ENCODE data around the gene HOATZ.

The HOATZ gene

DNA sequence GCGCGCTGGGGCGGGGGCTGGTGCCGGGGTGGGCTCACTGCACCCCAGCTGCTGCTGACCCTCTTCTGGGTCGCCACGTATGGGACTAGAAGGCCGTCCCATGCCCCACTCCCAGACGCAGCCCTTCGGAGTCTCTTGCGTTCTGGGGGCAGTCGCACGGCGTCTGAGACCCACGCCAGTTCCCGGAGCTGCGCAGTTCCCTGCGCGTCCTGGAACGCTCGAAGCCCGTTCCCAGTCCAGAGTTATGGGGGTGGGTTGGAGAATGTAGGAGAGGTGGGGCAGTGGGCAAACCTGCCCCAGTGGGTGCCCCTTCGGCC is 26.3 kb downstream of the HOATZ start:
- TF ChIP-seq, protein P1, sequence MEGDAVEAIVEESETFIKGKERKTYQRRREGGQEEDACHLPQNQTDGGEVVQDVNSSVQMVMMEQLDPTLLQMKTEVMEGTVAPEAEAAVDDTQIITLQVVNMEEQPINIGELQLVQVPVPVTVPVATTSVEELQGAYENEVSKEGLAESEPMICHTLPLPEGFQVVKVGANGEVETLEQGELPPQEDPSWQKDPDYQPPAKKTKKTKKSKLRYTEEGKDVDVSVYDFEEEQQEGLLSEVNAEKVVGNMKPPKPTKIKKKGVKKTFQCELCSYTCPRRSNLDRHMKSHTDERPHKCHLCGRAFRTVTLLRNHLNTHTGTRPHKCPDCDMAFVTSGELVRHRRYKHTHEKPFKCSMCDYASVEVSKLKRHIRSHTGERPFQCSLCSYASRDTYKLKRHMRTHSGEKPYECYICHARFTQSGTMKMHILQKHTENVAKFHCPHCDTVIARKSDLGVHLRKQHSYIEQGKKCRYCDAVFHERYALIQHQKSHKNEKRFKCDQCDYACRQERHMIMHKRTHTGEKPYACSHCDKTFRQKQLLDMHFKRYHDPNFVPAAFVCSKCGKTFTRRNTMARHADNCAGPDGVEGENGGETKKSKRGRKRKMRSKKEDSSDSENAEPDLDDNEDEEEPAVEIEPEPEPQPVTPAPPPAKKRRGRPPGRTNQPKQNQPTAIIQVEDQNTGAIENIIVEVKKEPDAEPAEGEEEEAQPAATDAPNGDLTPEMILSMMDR (IDR thresholded peaks at IDR 0.05; ENCODE audit: control insufficient read depth, extremely low read depth, insufficient read depth): no peak
- DNase-seq (ENCODE audit: low read depth): no peak
- no peak overlapping the region for H3K4me3 ChIP-seq (ENCODE audit: low read depth, low read length)

DNA sequence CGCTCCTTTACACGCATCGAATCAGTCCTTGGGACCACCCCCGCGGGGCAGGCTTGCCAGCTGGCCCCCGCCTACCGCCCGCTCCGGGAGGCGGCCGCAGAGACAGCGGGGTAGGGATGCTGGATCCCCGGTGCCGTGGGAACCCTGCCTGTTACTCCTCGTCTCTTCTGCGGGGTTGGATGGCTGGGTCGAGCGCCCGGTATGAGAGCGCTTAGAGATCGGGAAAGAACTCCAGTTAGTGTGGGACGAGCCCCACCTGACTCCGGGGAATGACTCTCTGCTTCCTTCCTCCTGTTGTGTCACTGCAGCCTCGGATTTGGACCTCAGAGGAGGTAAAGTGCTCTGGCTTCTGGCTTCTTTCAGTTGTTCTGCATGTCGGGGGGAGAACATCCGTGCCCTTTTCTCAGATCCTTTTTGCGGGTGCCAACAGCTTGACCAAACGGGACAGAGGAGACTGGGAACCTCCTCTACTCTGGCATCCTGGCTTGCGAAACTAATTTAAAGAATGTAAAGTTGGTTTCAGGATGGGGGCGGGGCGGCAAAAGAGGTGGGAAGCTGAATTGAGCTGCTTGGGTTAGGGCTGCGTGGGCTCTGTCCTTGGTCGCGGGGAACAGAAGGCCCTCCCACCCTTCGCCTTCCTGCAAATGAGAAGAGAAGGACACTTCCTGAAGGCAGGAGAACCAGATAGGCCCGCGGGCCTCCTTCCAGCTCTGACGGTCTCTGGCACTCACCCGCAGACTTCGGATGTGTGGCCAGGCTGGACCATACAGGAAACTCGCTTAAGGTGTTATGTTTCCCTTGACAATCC is 26.9 kb downstream of the HOATZ start:
- TF ChIP-seq, protein P1 (IDR thresholded peaks at IDR 0.05; ENCODE audit: control insufficient read depth, extremely low read depth, insufficient read depth): no peak
- no peak overlapping the region for H3K4me3 ChIP-seq (ENCODE audit: low read depth, low read length)
- no peak for DNase-seq (ENCODE audit: low read depth)

DNA sequence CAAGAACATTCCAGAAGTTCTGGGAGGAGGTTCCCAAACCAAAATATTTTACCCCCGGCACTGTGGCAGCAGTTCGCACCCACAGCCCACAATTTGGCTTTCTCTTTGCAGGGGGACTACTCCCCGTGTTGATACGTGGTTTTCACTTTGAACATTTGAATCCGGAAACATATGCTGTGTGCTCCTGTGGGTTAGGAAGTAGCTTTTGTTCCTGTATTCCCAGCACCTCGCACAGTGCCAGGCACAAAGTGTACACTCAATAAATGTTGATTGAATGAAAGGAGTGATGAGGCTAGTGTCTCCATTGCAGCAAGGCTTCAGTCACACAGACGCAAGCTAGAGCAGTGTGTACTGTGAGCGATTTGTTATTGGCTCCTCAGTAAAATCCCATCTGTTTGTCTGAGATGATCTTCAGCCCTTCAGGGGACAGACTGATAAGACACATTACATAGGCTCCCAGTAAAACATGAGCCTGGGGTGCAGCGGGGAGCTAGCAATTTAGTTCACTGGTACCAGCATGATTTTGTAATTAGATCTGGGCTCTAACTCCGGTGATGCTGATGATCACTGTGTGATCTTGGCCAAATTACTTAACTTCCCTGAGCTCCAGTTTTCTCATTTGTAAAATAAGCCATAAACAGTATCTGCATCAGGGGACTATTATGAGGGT is 28.2 kb downstream of the HOATZ start:
- no peak for DNase-seq (ENCODE audit: low read depth)
- TF ChIP-seq, protein P1 (IDR thresholded peaks at IDR 0.05; ENCODE audit: control insufficient read depth, extremely low read depth, insufficient read depth): no peak
- H3K4me3 ChIP-seq (ENCODE audit: low read depth, low read length): no peak overlapping the region

DNA sequence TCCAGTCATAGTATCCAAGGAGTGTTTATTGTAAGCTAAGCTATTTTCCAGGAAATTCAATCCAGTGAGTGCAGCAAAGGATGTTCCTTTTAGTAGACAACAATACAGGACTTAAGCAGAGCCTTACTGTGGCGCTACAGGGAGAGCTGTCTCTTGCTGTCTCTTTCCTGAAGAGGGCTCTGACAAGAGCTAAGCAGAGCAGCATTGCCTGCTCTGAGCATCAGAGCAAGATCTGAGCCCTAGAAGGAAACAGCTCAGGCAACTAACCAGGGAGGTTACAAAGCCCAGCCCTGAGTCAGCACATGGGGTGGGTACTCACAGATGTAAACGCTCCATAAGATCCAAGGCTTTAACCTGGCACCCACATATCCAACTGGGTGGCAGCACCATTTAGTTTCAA is 33.9 kb downstream of the HOATZ start:
- TF ChIP-seq, protein P1 (IDR thresholded peaks at IDR 0.05; ENCODE audit: control insufficient read depth, extremely low read depth, insufficient read depth): no peak
- H3K4me3 ChIP-seq (ENCODE audit: low read depth, low read length): no peak overlapping the region
- no peak for DNase-seq (ENCODE audit: low read depth)

DNA sequence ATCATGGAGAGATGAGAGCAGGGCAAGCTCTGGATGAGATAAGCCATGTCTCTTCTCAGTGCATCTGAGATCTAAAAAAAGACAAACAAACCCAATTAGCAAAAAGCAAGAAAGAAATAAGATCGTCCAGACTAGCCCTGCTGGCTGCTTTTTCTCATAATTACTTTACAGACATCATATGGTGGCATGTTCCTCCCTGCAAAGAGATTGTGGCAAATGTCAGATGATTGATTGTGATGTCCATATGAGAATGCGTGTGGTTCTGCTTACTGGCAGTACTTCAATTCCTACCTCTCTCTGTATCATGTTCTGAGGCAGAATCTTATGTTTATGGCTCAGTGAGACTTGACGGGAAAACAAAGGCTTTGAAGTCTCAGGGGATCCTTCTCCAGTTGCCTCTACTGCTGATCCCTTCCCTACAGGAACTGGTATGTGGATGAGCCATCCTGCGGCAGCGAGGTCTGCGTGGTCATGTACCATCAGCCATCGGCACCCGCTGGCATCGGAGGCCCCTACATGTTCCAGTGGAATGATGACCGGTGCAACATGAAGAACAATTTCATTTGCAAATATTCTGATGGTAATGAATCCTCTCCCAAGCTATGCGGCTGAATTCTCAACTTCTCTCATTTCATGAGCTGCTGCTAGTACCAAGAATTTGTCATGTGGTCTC is 34.8 kb downstream of the HOATZ start:
- no peak for DNase-seq (ENCODE audit: low read depth)
- TF ChIP-seq, protein P1 (IDR thresholded peaks at IDR 0.05; ENCODE audit: control insufficient read depth, extremely low read depth, insufficient read depth): no peak
- no peak overlapping the region for H3K4me3 ChIP-seq (ENCODE audit: low read depth, low read length)

DNA sequence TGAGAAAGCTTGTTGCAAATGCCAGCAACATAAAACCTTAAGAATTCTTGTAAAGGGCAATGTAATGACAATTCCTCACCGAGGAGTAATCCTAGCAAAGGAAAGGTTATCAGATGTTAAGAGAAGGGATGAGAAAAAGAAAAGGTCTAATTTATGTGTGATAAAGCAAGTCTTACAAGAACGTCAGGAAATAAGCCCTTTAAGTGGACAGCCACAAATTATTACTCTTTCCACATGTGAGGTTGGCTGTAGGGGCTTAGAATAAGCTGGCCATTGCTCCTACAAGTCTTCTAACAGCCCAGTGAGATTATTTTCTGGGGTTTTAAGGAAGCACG is 35.3 kb downstream of the HOATZ start:
- no peak overlapping the region for H3K4me3 ChIP-seq (ENCODE audit: low read depth, low read length)
- DNase-seq (ENCODE audit: low read depth): no peak
- TF ChIP-seq, protein P1 (IDR thresholded peaks at IDR 0.05; ENCODE audit: control insufficient read depth, extremely low read depth, insufficient read depth): no peak

All from LNCaP clone FGC (cell line).